Stimulated activated naive B cell treated with anti-CD40 and anti-IgM and Interleukin-4, amounts not matched to agents 10 μg/mL and 1 μg/mL and 100 μg/mL, for 72 hours (primary cell): ENCODE results near the gene TFDP1.

Source experiments
- ATAC-seq, 2 donors: fragments of 150-1000 bp; cut with Tn5 transposase; replicated peaks; 2 replicates each; pipeline ENCODE4 v1.10.0; 2021; ENCODE audit warnings: moderate library complexity in 1 of 2
- DNase-seq: peaks from one replicate; pipeline ENCODE4 v3.0.0; 2021
- H3K27ac Mint-ChIP-seq: one replicate; pipeline ENCODE4 v1.8.0; 2022; ENCODE audit warnings: mild to moderate bottlenecking, mixed read lengths
- H3K27me3 Mint-ChIP-seq, 2 donors: one replicate each; pipeline ENCODE4 v1.8.0; 2022; ENCODE audit warnings: mixed read lengths in 2 of 2
- H3K36me3 Mint-ChIP-seq, 2 donors: one replicate each; pipeline ENCODE4 v1.8.0; 2022; ENCODE audit warnings: mixed read lengths in 2 of 2, mild to moderate bottlenecking in 1 of 2
- H3K4me1 Mint-ChIP-seq, 2 donors: one replicate each; pipeline ENCODE4 v1.8.0; 2022; ENCODE audit warnings: mixed read lengths in 2 of 2, mild to moderate bottlenecking in 1 of 2
- H3K4me3 Mint-ChIP-seq, 2 donors: one replicate each; pipeline ENCODE4 v1.8.0; 2022; ENCODE audit warnings: mild to moderate bottlenecking in 2 of 2, mixed read lengths in 2 of 2, moderate library complexity in 1 of 2
- H3K9me3 Mint-ChIP-seq, 2 donors: one replicate each; pipeline ENCODE4 v1.8.0; 2022; ENCODE audit warnings: mixed read lengths in 2 of 2, mild to moderate bottlenecking in 1 of 2

TFDP1 gene

DNA sequence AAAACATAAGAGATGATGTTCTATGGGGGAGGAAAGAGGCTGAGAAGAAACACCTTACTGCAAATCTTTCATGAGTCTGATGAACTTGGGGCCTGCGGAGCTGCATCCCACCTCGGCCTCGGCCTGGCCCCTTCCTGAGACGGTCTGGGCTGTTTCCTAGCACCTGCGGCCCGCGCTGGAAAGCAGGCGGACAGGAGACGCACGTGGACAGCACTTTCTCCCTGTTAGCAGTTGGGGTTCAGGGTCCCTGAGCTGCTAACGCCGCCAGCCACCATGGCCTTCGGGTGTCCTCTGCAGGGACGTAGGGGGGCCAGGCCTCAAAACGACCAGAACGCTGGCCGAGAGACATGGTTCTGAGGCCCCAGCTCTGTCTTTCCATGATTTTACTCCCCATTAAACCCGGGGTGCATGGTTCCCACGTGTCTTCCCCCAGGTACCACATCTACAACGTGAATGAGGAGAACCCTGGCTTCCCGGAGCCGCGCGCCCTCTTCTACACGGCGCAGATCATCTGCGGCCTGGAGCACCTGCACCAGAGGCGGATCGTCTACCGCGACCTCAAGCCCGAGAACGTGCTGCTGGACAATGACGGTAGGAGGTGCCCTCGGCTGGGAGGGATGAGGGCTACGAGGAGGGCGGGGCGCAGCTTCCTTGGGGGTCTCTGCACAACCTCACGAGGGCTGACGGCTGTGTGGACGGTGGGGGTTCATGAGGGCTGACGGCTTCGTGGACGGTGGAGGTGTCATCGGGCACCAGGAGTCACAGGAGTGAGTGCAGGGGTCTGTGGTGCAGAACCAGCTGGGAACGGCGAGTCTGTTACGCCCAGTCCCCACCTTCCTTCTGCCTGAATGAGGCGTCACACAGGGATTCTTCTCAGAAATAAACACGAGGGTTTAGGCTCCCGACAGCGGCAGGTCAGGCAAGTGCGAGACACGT is 86.8 kb downstream of the TFDP1 start:
- no peaks in the 10 kb centered on the region for H3K9me3 Mint-ChIP-seq
- DNase-seq (no peak), ATAC-seq (no peak)

DNA sequence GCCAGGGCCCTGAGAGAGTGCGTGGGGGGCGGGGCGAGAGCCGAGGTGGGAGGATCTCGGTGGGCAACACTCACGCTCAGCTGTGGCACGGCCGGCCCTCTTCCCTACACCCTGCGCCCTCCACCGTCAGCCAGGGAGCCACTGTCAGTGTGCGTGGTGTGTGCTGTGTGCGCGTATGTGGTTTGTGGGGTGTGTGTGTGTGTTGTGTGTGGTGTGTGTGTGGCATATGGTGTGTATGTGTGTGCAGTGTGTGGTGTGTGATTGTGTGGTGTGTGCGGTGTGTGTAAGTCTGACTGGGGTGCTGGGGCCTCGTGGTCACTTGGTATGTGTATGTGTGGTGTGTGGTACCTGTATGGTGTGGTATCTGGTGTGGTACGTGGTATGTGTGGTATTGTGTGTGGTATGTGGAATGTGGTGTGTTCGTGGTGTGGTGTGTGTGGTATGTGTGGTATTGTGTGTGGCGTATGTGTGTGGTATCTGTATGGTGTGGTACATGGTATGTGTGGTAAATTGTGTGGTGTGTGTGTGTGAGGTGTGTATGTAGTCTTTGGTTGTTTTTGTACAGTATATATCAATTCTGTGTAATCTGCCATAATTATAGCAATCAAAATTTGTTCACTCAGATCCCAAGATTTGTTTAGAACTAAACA is 87.6 kb downstream of the TFDP1 start:
- Mint-ChIP-seq H3K27me3 (peaks cover 18 to 19% of the 10 kb centered on the region in 2 donors), H3K9me3 (no peaks in the 10 kb centered on the region), H3K4me3 (no peak overlapping the region), H3K4me1 (peaks cover 0 to 2% of the 10 kb centered on the region in 2 donors), H3K36me3 (no peaks in the 10 kb centered on the region), H3K27ac (no peak overlapping the region)
- ATAC-seq = no peak
- no peak for DNase-seq

More for the DNA sequence above, 86.8 kb downstream of the TFDP1 start:
- no peak overlapping the region for H3K27ac Mint-ChIP-seq
- H3K36me3 Mint-ChIP-seq = no peaks in the 10 kb centered on the region
- H3K4me1 Mint-ChIP-seq = peaks cover 0 to 2% of the 10 kb centered on the region in 2 donors
- no peak overlapping the region for H3K4me3 Mint-ChIP-seq
- peaks cover 18 to 19% of the 10 kb centered on the region in 2 donors for H3K27me3 Mint-ChIP-seq
